Measurements from ENCODE around the gene BDNF.

BDNF gene

DNA sequence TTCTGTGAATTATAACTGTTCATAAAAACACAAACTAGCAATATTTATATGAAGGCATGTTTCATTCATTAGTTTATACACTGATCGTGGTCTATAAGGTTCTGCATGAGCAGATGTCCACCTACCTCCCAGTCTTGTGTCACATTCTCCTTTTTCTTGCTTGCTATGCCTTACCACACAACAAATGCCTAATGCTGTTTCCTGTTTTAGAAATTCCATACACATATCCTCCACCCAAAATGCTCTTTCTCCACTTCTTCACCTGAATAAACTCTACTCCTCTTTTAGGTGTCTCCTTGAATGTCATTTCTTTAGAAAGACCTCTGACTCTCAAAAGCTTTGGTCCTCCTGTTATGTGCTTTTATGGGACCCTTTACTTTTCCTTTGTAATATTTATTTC, 88.9 kb downstream of the BDNF start:
- Histone ChIP-seq H3K4me2 (ENCODE audit: low read depth, low read length, poor library complexity, severe bottlenecking) (no peak overlapping the region), H3K9me3 (ENCODE audit: insufficient read depth, low read depth, low read length) (no peaks in the 10 kb centered on the region), H2AFZ (ENCODE audit: low read length) (no peak overlapping the region), H3K4me3 (ENCODE audit: low read length, poor library complexity, severe bottlenecking) (no peak overlapping the region), H3K9me2 (replicated peaks; ENCODE audit: low read depth, low read length) (no peaks in the 10 kb centered on the region), H3K79me2 (ENCODE audit: insufficient read depth, low read length) (no peaks in the 10 kb centered on the region), H3K36me3 (ENCODE audit: insufficient read depth, low read length) (no peaks in the 10 kb centered on the region), H3K9ac (ENCODE audit: low read depth, low read length, poor library complexity, severe bottlenecking) (no peak overlapping the region), H3K4me1 (ENCODE audit: insufficient read depth, low read length, poor library complexity, severe bottlenecking) (no peaks in the 10 kb centered on the region), H3F3A (ENCODE audit: low read depth) (no peaks in the 10 kb centered on the region), H3K27me3 (ENCODE audit: insufficient read depth, low read length, poor library complexity, severe bottlenecking) (no peaks in the 10 kb centered on the region), H4K20me1 (ENCODE audit: insufficient read depth, low read length, poor library complexity, severe bottlenecking) (no peaks in the 10 kb centered on the region)
- TF ChIP-seq EZH2phosphoT487 (IDR thresholded peaks at IDR 0.05; ENCODE audit: borderline replicate concordance) (no peak), CTCF (conservative IDR thresholded peaks at IDR 0.05; ENCODE audit: low read length) (no peak)

DNA sequence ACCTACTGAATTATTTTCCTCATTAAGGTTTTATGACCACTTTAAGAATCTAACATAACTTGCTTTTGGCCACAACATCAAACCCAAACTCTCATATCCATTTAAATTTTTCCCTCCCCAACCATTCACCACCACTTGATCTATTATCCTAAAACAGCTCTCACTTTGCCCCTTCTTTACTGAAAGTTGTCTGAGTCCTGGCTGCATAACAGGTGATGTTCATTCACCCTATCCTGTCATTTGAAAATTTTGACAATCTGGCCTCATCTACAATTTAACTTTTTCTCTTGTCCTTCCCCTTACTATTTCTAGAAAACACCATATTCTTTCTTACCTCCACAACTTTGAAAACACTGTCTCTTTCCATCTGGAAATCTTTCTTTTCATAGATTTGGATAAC, 89.3 kb downstream of the BDNF start:
- Histone ChIP-seq H3K4me2 (ENCODE audit: low read depth, low read length, poor library complexity, severe bottlenecking) (no peak overlapping the region), H2AFZ (ENCODE audit: low read length) (no peak overlapping the region), H3K4me3 (ENCODE audit: low read length, poor library complexity, severe bottlenecking) (no peak overlapping the region), H3K36me3 (ENCODE audit: insufficient read depth, low read length) (no peaks in the 10 kb centered on the region), H3K27me3 (ENCODE audit: insufficient read depth, low read length, poor library complexity, severe bottlenecking) (no peaks in the 10 kb centered on the region), H3F3A (ENCODE audit: low read depth) (no peaks in the 10 kb centered on the region), H3K4me1 (ENCODE audit: insufficient read depth, low read length, poor library complexity, severe bottlenecking) (no peaks in the 10 kb centered on the region), H3K9ac (ENCODE audit: low read depth, low read length, poor library complexity, severe bottlenecking) (no peak overlapping the region), H3K79me2 (ENCODE audit: insufficient read depth, low read length) (no peaks in the 10 kb centered on the region), H4K20me1 (ENCODE audit: insufficient read depth, low read length, poor library complexity, severe bottlenecking) (no peaks in the 10 kb centered on the region), H3K9me2 (replicated peaks; ENCODE audit: low read depth, low read length) (no peaks in the 10 kb centered on the region), H3K9me3 (ENCODE audit: insufficient read depth, low read depth, low read length) (no peaks in the 10 kb centered on the region)
- TF ChIP-seq EZH2phosphoT487 (IDR thresholded peaks at IDR 0.05; ENCODE audit: borderline replicate concordance), result no peak
- TF ChIP-seq CTCF (conservative IDR thresholded peaks at IDR 0.05; ENCODE audit: low read length), result no peak

DNA sequence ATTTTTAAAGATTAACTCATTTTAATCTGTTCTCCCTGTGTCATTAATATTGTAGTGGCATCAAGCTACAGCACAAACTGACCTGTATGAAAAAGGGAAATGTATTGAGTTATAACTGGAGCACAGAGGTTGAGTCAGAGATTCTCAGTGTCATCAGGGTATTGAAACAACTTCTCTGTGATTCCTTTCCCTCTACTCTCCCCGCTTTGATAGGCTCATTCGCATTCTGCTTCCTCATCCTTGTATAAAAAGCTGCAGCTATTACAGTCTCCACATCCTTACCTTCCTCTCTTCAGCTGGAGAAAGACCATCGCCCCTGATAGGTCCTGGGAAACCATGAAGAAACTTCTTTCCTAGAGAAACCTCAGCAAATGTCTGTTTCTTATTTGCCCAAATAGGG, 90.0 kb downstream of the BDNF start:
- no peaks in the 10 kb centered on the region for H3K36me3 ChIP-seq (ENCODE audit: insufficient read depth, low read length)
- no peaks in the 10 kb centered on the region for H3K4me1 ChIP-seq (ENCODE audit: insufficient read depth, low read length, poor library complexity, severe bottlenecking)
- H3K9me2 ChIP-seq (replicated peaks; ENCODE audit: low read depth, low read length), result no peaks in the 10 kb centered on the region
- H3K9me3 ChIP-seq (ENCODE audit: insufficient read depth, low read depth, low read length), result no peaks in the 10 kb centered on the region
- no peaks in the 10 kb centered on the region for H3F3A ChIP-seq (ENCODE audit: low read depth)
- no peak overlapping the region for H2AFZ ChIP-seq (ENCODE audit: low read length)
- no peaks in the 10 kb centered on the region for H3K27me3 ChIP-seq (ENCODE audit: insufficient read depth, low read length, poor library complexity, severe bottlenecking)
- no peaks in the 10 kb centered on the region for H3K79me2 ChIP-seq (ENCODE audit: insufficient read depth, low read length)
- no peak overlapping the region for H3K4me3 ChIP-seq (ENCODE audit: low read length, poor library complexity, severe bottlenecking)
- no peaks in the 10 kb centered on the region for H4K20me1 ChIP-seq (ENCODE audit: insufficient read depth, low read length, poor library complexity, severe bottlenecking)
- H3K4me2 ChIP-seq (ENCODE audit: low read depth, low read length, poor library complexity, severe bottlenecking), result no peak overlapping the region
- no peak overlapping the region for H3K9ac ChIP-seq (ENCODE audit: low read depth, low read length, poor library complexity, severe bottlenecking)
- TF ChIP-seq CTCF (conservative IDR thresholded peaks at IDR 0.05; ENCODE audit: low read length) (no peak), EZH2phosphoT487 (IDR thresholded peaks at IDR 0.05; ENCODE audit: borderline replicate concordance) (no peak)
